Measurements from ENCODE around the gene IQGAP2.

IQGAP2 gene

GRCh38 chr5:76695346-76695745 lies 292.3 kb downstream of the IQGAP2 start:
- DNase-seq = no peak

GRCh38 chr5:76696251-76696650 lies 293.2 kb downstream of the IQGAP2 start:
- no peak for DNase-seq

- DNase-seq = no peak
Observed at GRCh38 chr5:76697670-76698069, 294.6 kb downstream of the IQGAP2 start.

GRCh38 chr5:76700571-76700970 lies 297.5 kb downstream of the IQGAP2 start:
- DNase-seq = no peak

- no peak for DNase-seq
Observed at GRCh38 chr5:76701298-76701697, 298.2 kb downstream of the IQGAP2 start.

GRCh38 chr5:76703707-76704106 lies 300.6 kb downstream of the IQGAP2 start:
- no peak for DNase-seq

- DNase-seq = no peak
Observed at GRCh38 chr5:76704131-76704663, 301.1 kb downstream of the IQGAP2 start.

- DNase-seq = no peak
Observed at GRCh38 chr5:76705574-76705973, 302.5 kb downstream of the IQGAP2 start.

GRCh38 chr5:76709762-76710161 lies 306.7 kb downstream of the IQGAP2 start:
- DNase-seq = no peak

GRCh38 chr5:76710991-76711390 lies 307.9 kb downstream of the IQGAP2 start:
- no peak for DNase-seq

- DNase-seq = no peak
Observed at GRCh38 chr5:76714751-76715485, 311.8 kb downstream of the IQGAP2 start.

- DNase-seq = no peak
Observed at GRCh38 chr5:76715486-76715735, 312.3 kb downstream of the IQGAP2 start.

- DNase-seq = no peak
Observed at GRCh38 chr5:76715736-76716455, 312.8 kb downstream of the IQGAP2 start, which contains the start of gene F2R. Gene F2R (plus strand): TSS chr5:76716126. CDS start chr5:76716308, 182 bp downstream.

- DNase-seq = no peak
Observed at GRCh38 chr5:76716456-76717157, 313.5 kb downstream of the IQGAP2 start.

- no peak for DNase-seq
Observed at GRCh38 chr5:76717222-76718083, 314.4 kb downstream of the IQGAP2 start.

- DNase-seq = no peak
Observed at GRCh38 chr5:76718381-76718832, 315.3 kb downstream of the IQGAP2 start.

GRCh38 chr5:76718880-76719279 lies 315.8 kb downstream of the IQGAP2 start:
- no peak for DNase-seq

GRCh38 chr5:76720988-76721569 lies 318.0 kb downstream of the IQGAP2 start:
- no peak for DNase-seq

- no peak for DNase-seq
Observed at GRCh38 chr5:76723266-76723665, 320.2 kb downstream of the IQGAP2 start.

- DNase-seq = no peak
Observed at GRCh38 chr5:76723906-76724305, 320.8 kb downstream of the IQGAP2 start.

GRCh38 chr5:76724871-76725270 lies 321.8 kb downstream of the IQGAP2 start:
- DNase-seq = no peak

- no peak for DNase-seq
Observed at GRCh38 chr5:76728965-76729364, 325.9 kb downstream of the IQGAP2 start.
